H1 (cell line): ENCODE results near the gene SLC35A2. TPM values are rescaled to one million over a fixed set of nuclear protein-coding genes. Genes with fewer than 3 reads are reported as not detected.
A peak's percentile ranks its signal among the peaks of the same experiment; 100 is the strongest.

ENCODE experiments used
- CTCF ChIA-PET: fragments of 300-600 bp; sonication (Branson Sonifier 250); formaldehyde crosslinking; loops from one replicate; lab custom pipeline; 2021; ENCODE audit not compliant: partially characterized antibody; lab: Charles Lee
- POLR2A ChIA-PET: fragments of 300-600 bp; sonication (Branson Sonifier 250); formaldehyde crosslinking; loops from one replicate; lab custom pipeline; 2021; ENCODE audit warnings: inconsistent platforms; ENCODE audit not compliant: partially characterized antibody; lab: Charles Lee
- DNase-seq, 2 experiments: peaks; one replicate each; pipeline versions ENCODE4 v3.0.0 to v3.0.0-alpha.2; 2010 to 2022; ENCODE audit warnings: low spot score in 2 of 2, low read depth in 1 of 2, mixed read lengths in 1 of 2
- FAIRE-seq: peaks from 2 replicates; lab custom pipeline; 2011; peaks lifted over from hg19 to GRCh38; lab: Jason Lieb, UNC
- H2AFZ ChIP-seq: 2 replicates; pipeline ENCODE4 v1.8.1; 2012; ENCODE audit warnings: low read length, inconsistent platforms
- H2AK5ac ChIP-seq: 2 replicates; pipeline ENCODE4 v1.6.1; 2013; ENCODE audit warnings: low read depth, low read length
- H2BK120ac ChIP-seq: replicated peaks from 2 replicates; pipeline ENCODE3; 2013; ENCODE audit warnings: low read depth, low read length, inconsistent platforms
- H2BK12ac ChIP-seq: 2 replicates; pipeline ENCODE4 v1.6.1; 2013; ENCODE audit warnings: low read depth, low read length
- H2BK15ac ChIP-seq: 2 replicates; pipeline ENCODE4 v1.6.1; 2013; ENCODE audit warnings: low read length
- H2BK20ac ChIP-seq: 2 replicates; pipeline ENCODE4 v1.6.1; 2013; ENCODE audit warnings: low read length
- H2BK5ac ChIP-seq: 2 replicates; pipeline ENCODE4 v1.6.1; 2013; ENCODE audit warnings: low read depth, low read length
- H3K14ac ChIP-seq: 2 replicates; pipeline ENCODE4 v1.6.1; 2013; ENCODE audit warnings: inconsistent platforms; ENCODE audit not compliant: insufficient read length
- H3K18ac ChIP-seq: 2 replicates; pipeline ENCODE4 v1.6.1; 2013; ENCODE audit warnings: low read length; ENCODE audit errors: extremely low read depth
- H3K23ac ChIP-seq: 2 replicates; pipeline ENCODE4 v1.6.1; 2013; ENCODE audit warnings: inconsistent platforms; ENCODE audit not compliant: insufficient read length
- H3K23me2 ChIP-seq: 2 replicates; pipeline ENCODE4 v1.6.1; 2013; ENCODE audit warnings: low read depth, low read length
- H3K27ac ChIP-seq: 2 replicates; pipeline ENCODE4 v1.6.1; 2011; ENCODE audit warnings: low read depth, low read length, inconsistent platforms
- H3K27me3 ChIP-seq, 4 experiments: replicated peaks in 1 of 4; 1 replicate in 1 of 4; 2 replicates in 3 of 4; pipeline versions ENCODE4 v1.6.1 to v1.8.1; 2011 to 2013; ENCODE audit warnings: low read length in 3 of 4, mild to moderate bottlenecking in 3 of 4, inconsistent platforms in 2 of 4, mixed read lengths in 2 of 4, moderate library complexity in 1 of 4; ENCODE audit not compliant: control insufficient read depth in 3 of 4, insufficient read depth in 3 of 4; ENCODE audit errors: extremely low read depth in 1 of 4
- H3K36me3 ChIP-seq, 4 experiments: 2 replicates each; pipeline versions ENCODE4 v1.6.1 to v1.8.1; 2011 to 2013; ENCODE audit warnings: mild to moderate bottlenecking in 4 of 4, low read length in 3 of 4, moderate library complexity in 2 of 4, control low read depth in 1 of 4, inconsistent platforms in 1 of 4; ENCODE audit not compliant: insufficient read depth in 4 of 4, control insufficient read depth in 2 of 4
- H3K4ac ChIP-seq: replicated peaks from 2 replicates; pipeline ENCODE3; 2013; ENCODE audit warnings: low read length, low read depth, mixed read lengths, inconsistent platforms; ENCODE audit not compliant: insufficient read length
- H3K4me1 ChIP-seq, 4 experiments: replicated peaks in 1 of 4; 1 replicate in 1 of 4; 2 replicates in 3 of 4; pipeline versions ENCODE4 v1.6.1 to v1.8.1; 2011 to 2013; ENCODE audit warnings: low read length in 3 of 4, inconsistent platforms in 2 of 4, mixed read lengths in 1 of 4; ENCODE audit not compliant: insufficient read depth in 4 of 4, control insufficient read depth in 3 of 4
- H3K4me2 ChIP-seq, 2 experiments: 2 replicates each; pipeline versions ENCODE4 v1.6.1 to v1.8.1; 2011 to 2013; ENCODE audit warnings: low read depth in 2 of 2, low read length in 2 of 2, control low read depth in 1 of 2, inconsistent platforms in 1 of 2, mild to moderate bottlenecking in 1 of 2; ENCODE audit not compliant: insufficient read depth in 1 of 2
- H3K4me3 ChIP-seq, 4 experiments: fragments of 200-600, 300-600 bp in 1 of 4; sonication (generic), shearing (Covaris generic), sonication (Bioruptor Twin) in 1 of 4; 2 replicates each; pipeline versions ENCODE4 v1.5.1 to v1.8.1; 2011 to 2016; ENCODE audit warnings: low read length in 4 of 4, low read depth in 3 of 4, control low read depth in 2 of 4, inconsistent platforms in 2 of 4, mild to moderate bottlenecking in 2 of 4, mixed read lengths in 1 of 4, moderate library complexity in 1 of 4; ENCODE audit not compliant: insufficient read depth in 2 of 4; ENCODE audit errors: extremely low read depth in 1 of 4
- H3K56ac ChIP-seq: replicated peaks from 2 replicates; pipeline ENCODE3; 2013; ENCODE audit warnings: low read depth, mild to moderate bottlenecking, mixed read lengths, low read length, inconsistent platforms; ENCODE audit not compliant: insufficient read length
- H3K79me1 ChIP-seq: 2 replicates; pipeline ENCODE4 v1.6.1; 2013; ENCODE audit warnings: low read depth, low read length, control low read depth
- H3K79me2 ChIP-seq, 2 experiments: 2 replicates each; pipeline versions ENCODE4 v1.6.1 to v1.8.1; 2012 to 2013; ENCODE audit warnings: low read length in 2 of 2, mild to moderate bottlenecking in 2 of 2, inconsistent platforms in 1 of 2; ENCODE audit not compliant: insufficient read depth in 2 of 2, control insufficient read depth in 1 of 2
- H3K9ac ChIP-seq, 4 experiments: replicated peaks in 1 of 4; 1 replicate in 1 of 4; 2 replicates in 3 of 4; pipeline versions ENCODE4 v1.6.1 to v1.8.1; 2011 to 2013; ENCODE audit warnings: low read depth in 3 of 4, low read length in 3 of 4, control low read depth in 2 of 4, mild to moderate bottlenecking in 2 of 4, moderate library complexity in 2 of 4, inconsistent platforms in 1 of 4; ENCODE audit errors: extremely low read depth in 1 of 4
- H3K9me3 ChIP-seq, 2 experiments: 2 replicates each; pipeline versions ENCODE4 v1.6.1 to v1.8.1; 2012 to 2013; ENCODE audit warnings: mild to moderate bottlenecking in 2 of 2, moderate library complexity in 2 of 2, control low read depth in 1 of 2, inconsistent platforms in 1 of 2, low read depth in 1 of 2, low read length in 1 of 2, mixed read lengths in 1 of 2; ENCODE audit not compliant: insufficient read depth in 2 of 2
- H4K20me1 ChIP-seq, 2 experiments: replicated peaks in 1 of 2; 2 replicates each; pipeline versions ENCODE3 to v1.8.1; 2011 to 2013; ENCODE audit warnings: inconsistent platforms in 2 of 2, low read length in 2 of 2, mild to moderate bottlenecking in 1 of 2; ENCODE audit not compliant: insufficient read depth in 2 of 2, control insufficient read depth in 1 of 2
- H4K5ac ChIP-seq: 2 replicates; pipeline ENCODE4 v1.6.1; 2013; ENCODE audit warnings: low read length, low read depth, mixed read lengths, inconsistent platforms; ENCODE audit not compliant: insufficient read length
- H4K8ac ChIP-seq: 2 replicates; pipeline ENCODE4 v1.8.0; 2013; ENCODE audit warnings: mild to moderate bottlenecking, moderate library complexity, low read length, inconsistent platforms; ENCODE audit not compliant: insufficient read depth; ENCODE audit errors: extremely low read depth
- H4K91ac ChIP-seq: replicated peaks from 2 replicates; pipeline ENCODE3; 2013; ENCODE audit warnings: low read length, mixed read lengths, inconsistent platforms; ENCODE audit not compliant: insufficient read length
- JUN ChIP-seq: IDR thresholded peaks from 2 replicates; pipeline ENCODE4 v1.6.1; 2011; ENCODE audit warnings: low read depth, mild to moderate bottlenecking, improper control_type of control experiment, low read length
- SIN3A ChIP-seq, 2 experiments: IDR thresholded peaks in 1 of 2; conservative IDR thresholded peaks in 1 of 2; 2 replicates each; pipeline ENCODE4 v1.6.1; 2011 to 2012; ENCODE audit warnings: low read length in 2 of 2, improper control_type of control experiment in 1 of 2, low read depth in 1 of 2, mild to moderate bottlenecking in 1 of 2
- WGBS, 2 experiments: shearing (Covaris generic) in 1 of 2; methylation state at CpG; one replicate each; pipeline versions ENCODE4 v1.1.6 to v1.1.7; 2013 to 2015; ENCODE audit warnings: low lambda C conversion rate in 2 of 2, mixed read lengths in 2 of 2, inconsistent platforms in 1 of 2, low coverage in 1 of 2, missing lambda C conversion rate in 1 of 2; ENCODE audit not compliant: insufficient replicate concordance in 2 of 2, insufficient coverage in 1 of 2, insufficient read length in 1 of 2; ENCODE audit errors: extremely low coverage in 1 of 2, missing lambda C conversion rate in 1 of 2; 5-methylcytosine and 5-hydroxymethylcytosine counted together
- polyA plus RNA-seq, 7 experiments: library from polyadenylated mRNA; depleted of rRNA in 3 of 7; stranded (reverse) in 5 of 7; unstranded in 2 of 7; fragments of >200 nt in 5 of 7; fragments of 200-250 nt in 2 of 7; gene quantifications; 1 replicate in 5 of 7; 2 replicates in 1 of 7; 4 replicates in 1 of 7; pipeline versions ENCODE4 v1.2.1 to v1.2.3, GENCODE V29; 2011 to 2013; ENCODE audit warnings: missing spikeins in 2 of 7, mixed read lengths in 2 of 7
- total RNA-seq: library from RNA; stranded (reverse); fragmentation: NEBNext Ultra II Directional; extraction: Animal tissue kit (Norgen Biotek cat#: 25700); gene quantifications from 2 replicates; pipeline ENCODE4 v1.2.1, GENCODE V29; 2021

Gene SLC35A2
- total and polyA plus RNA-seq, 2 of the 8 experiments (the other 6 are each of a cell fraction or from before 2014, with no cell fraction given): 21.4 to 48.3 TPM

DNA sequence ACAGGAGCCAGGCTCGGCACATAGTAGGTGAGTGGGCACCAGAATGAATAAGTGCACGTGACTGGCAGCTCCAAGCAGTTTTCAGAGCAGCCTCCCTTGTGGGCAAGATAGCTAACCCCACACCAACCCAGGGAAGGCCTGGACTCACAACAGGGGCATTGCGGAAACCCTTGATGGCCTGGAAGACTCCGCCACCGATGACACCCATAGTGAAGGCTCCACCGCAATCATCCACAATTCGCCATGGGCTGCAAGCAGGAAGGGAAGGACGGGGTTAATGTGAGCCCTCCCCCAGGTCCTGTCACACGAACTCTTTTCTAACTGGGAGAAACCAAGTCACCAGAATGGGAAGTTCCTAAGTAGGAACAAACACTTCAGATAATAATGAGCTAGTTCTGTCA is 14.8 kb downstream of the SLC35A2 start:
- Histone ChIP-seq H3K79me1 (no peaks in the 10 kb centered on the region; the same call in 1 of the 2 replicates), H4K8ac (no peak overlapping the region), H3K4me2 (peak overlapping the region; percentile 85 to 94), H2BK120ac (no peak overlapping the region), H3K27me3 (no peaks in the 10 kb centered on the region), H3K14ac (no peak overlapping the region), H3K4me1 (peaks cover 2 to 4% (median 3%) of the 10 kb centered on the region in 4 experiments; a peak in 3 of 7 replicates), H3K36me3 (peaks cover 4 to 13% (median 9%) of the 10 kb centered on the region in 4 experiments; a peak in 6 of 8 replicates), H2BK15ac (no peak overlapping the region), H2AFZ (no peak overlapping the region), H4K5ac (no peak overlapping the region), H4K91ac (no peak overlapping the region), H3K9me3 (no peaks in the 10 kb centered on the region), H2BK5ac (no peak overlapping the region), H2BK20ac (no peak overlapping the region), H3K56ac (no peak overlapping the region), H3K4me3 (peak overlapping the region; percentile 78 to 94 (median 82)), H3K23me2 (peaks cover 8% of the 10 kb centered on the region), H3K79me2 (peaks cover 0 to 24% of the 10 kb centered on the region in 2 experiments; a peak in 2 of 4 replicates), H3K9ac (peak overlapping the region in 3 of 4 experiments; percentile 42 to 87 (median 44); a peak in 4 of 7 replicates), H2BK12ac (no peak overlapping the region), H3K4ac (no peak overlapping the region), H3K23ac (no peak overlapping the region), H2AK5ac (no peak overlapping the region), H4K20me1 (peaks cover 7 to 8% of the 10 kb centered on the region in 2 experiments), H3K27ac (peak overlapping the region; percentile 95; the same call in 1 of the 2 replicates), H3K18ac (no peak overlapping the region)
- DNase-seq (no peak), FAIRE-seq (no peak)
- ChIA-PET CTCF (interaction anchor here (0.6 kb wide), 1 partner anchor 133 kb away, joined by 4 read pairs; no protein-coding TSS in a partner anchor), POLR2A (interaction anchor here (0.6 to 4.7 kb wide), 9 partner anchors 13 to 738 kb away, joined by 3 to 49 read pairs (median 8); partner anchors contain the start of genes KCND1, PCSK1N and SLC35A2)
- TF ChIP-seq SIN3A (conservative IDR thresholded peaks at IDR 0.05 in 1 of 2, IDR thresholded peaks at IDR 0.05 in 1 of 2; ENCODE audit: low read depth in 1 of 2, low read length in 2 of 2): 0 out of 4 replicates have a peak, but pooled peaks of 1 of the 2 experiments have one; percentile 28
- no peak for TF ChIP-seq JUN
- 51% methylated on average over 9 of the region's 9 CpGs; no CpG with 5 or more reads in 1 of the 2 experiments for WGBS, 2 experiments
